Upper lobe of left lung (tissue), 4 donors: ENCODE measurements around the gene GALNT7.
"Not testable (repeated sequence)": the region's sequence is repeated elsewhere in the genome, so short reads cannot be mapped to it uniquely, and the experiment has no call there.

Experiments used
- POLR2A ChIP-seq, 4 donors: fragments of 450-650 bp; IDR thresholded peaks; one replicate each; pipeline ENCODE4 v1.5.1; 2016 to 2017; ENCODE audit warnings: antibody characterized with exemption in 4 of 4, mild to moderate bottlenecking in 2 of 4
- POLR2AphosphoS5 ChIP-seq, 2 donors: sonication (generic); formaldehyde crosslinking; IDR thresholded peaks; one replicate each; pipeline ENCODE4 v1.5.1; 2017; ENCODE audit warnings: antibody characterized with exemption in 2 of 2
- TF ChIP-seq, protein P1 (sequence below), 6 experiments: fragments of 450-650 bp in 4 of 6; fragments of 200-600 bp in 2 of 6; sonication (generic) in 2 of 6; IDR thresholded peaks; one replicate each; pipeline ENCODE4 v1.5.1; 2016 to 2019; ENCODE audit warnings: antibody characterized with exemption in 6 of 6

DNA sequence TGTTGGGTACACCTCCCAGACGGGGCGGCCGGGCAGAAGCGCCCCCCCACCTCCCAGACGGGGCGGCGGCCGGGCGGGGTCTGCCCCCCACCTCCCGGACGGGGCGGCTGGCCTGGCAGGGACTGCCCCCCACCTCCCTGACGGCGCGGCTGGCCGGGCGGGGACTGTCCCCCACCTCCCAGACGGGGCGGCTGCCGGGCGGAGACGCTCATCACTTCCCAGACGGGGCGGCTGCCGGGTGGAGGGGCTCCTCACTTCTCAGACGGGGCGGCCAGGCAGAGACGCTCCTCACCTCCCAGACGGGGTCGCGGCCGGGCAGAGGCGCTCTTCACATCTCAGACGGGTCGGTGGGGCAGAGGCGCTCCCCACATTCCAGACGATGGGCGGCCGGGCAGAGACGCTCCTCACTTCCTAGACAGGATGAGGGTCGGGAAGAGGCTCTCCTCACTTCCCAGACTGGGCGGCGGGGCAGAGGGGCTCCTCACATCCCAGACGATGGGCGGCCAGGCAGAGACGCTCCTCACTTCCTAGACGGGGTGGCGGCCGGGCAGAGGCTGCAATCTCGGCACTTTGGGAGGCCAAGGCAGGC, 15.1 kb downstream of the GALNT7 start:
- not testable (repeated sequence) for TF ChIP-seq POLR2A, POLR2AphosphoS5 (IDR thresholded peaks at IDR 0.05)
- TF ChIP-seq, protein P1, sequence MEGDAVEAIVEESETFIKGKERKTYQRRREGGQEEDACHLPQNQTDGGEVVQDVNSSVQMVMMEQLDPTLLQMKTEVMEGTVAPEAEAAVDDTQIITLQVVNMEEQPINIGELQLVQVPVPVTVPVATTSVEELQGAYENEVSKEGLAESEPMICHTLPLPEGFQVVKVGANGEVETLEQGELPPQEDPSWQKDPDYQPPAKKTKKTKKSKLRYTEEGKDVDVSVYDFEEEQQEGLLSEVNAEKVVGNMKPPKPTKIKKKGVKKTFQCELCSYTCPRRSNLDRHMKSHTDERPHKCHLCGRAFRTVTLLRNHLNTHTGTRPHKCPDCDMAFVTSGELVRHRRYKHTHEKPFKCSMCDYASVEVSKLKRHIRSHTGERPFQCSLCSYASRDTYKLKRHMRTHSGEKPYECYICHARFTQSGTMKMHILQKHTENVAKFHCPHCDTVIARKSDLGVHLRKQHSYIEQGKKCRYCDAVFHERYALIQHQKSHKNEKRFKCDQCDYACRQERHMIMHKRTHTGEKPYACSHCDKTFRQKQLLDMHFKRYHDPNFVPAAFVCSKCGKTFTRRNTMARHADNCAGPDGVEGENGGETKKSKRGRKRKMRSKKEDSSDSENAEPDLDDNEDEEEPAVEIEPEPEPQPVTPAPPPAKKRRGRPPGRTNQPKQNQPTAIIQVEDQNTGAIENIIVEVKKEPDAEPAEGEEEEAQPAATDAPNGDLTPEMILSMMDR (IDR thresholded peaks at IDR 0.05): not testable (repeated sequence)
